Left kidney (tissue), 2 donors: ENCODE results near the gene MINDY1. TPM values are rescaled to one million over a fixed set of nuclear protein-coding genes. Genes with fewer than 3 reads are reported as not detected.
A peak's percentile ranks its signal among the peaks of the same experiment; 100 is the strongest.

Source experiments
- DNase-seq: peaks from one replicate; pipeline ENCODE4 v3.0.0-alpha.2; 2013
- polyA plus RNA-seq: library from polyadenylated mRNA; unstranded; fragments of 120-200 nt; gene quantifications from one replicate; pipeline ENCODE4 v1.2.1, GENCODE V29; 2013; ENCODE audit not compliant: insufficient read length

The MINDY1 gene
- polyA plus RNA-seq, 1 donor: 47.9 TPM

- no peak for DNase-seq
Measured at GRCh38 chr1:150987924-150988323, 18.8 kb downstream of the MINDY1 start.

- no peak for DNase-seq
Measured at GRCh38 chr1:150985179-150985825, 21.4 kb downstream of the MINDY1 start.

- DNase-seq: no peak
Measured at GRCh38 chr1:150981805-150982712, 24.6 kb downstream of the MINDY1 start, which contains the start of gene ANXA9. ANXA9 (plus strand) TSS chr1:150982292; CDS start chr1:150983106, 814 bp downstream.

- DNase-seq: no peak
Measured at GRCh38 chr1:150981177-150981804, 25.4 kb downstream of the MINDY1 start.

- peak; percentile 96 for DNase-seq
Measured at GRCh38 chr1:150979092-150980056, 27.3 kb downstream of the MINDY1 start.

GRCh38 chr1:150976879-150977694 lies 29.6 kb downstream of the MINDY1 start:
- no peak for DNase-seq

GRCh38 chr1:150976401-150976821 lies 30.3 kb downstream of the MINDY1 start:
- DNase-seq: no peak

GRCh38 chr1:150974580-150975478 lies 31.9 kb downstream of the MINDY1 start, which contains the start of gene CERS2:
CERS2 (minus strand) TSS chr1:150974835; CDS start chr1:150969090, 5,745 bp downstream.
- DNase-seq: peak; percentile 84

- no peak for DNase-seq
Measured at GRCh38 chr1:150973836-150974579, 32.7 kb downstream of the MINDY1 start.

GRCh38 chr1:150973258-150973835 lies 33.4 kb downstream of the MINDY1 start:
- DNase-seq: no peak

GRCh38 chr1:150972417-150972940 lies 34.2 kb downstream of the MINDY1 start:
- no peak for DNase-seq

- DNase-seq: no peak
Measured at GRCh38 chr1:150971583-150972416, 34.9 kb downstream of the MINDY1 start.

- DNase-seq: no peak
Measured at GRCh38 chr1:150970808-150971582, 35.7 kb downstream of the MINDY1 start.

GRCh38 chr1:150969626-150970025 lies 37.1 kb downstream of the MINDY1 start:
- DNase-seq: no peak

- DNase-seq: no peak
Measured at GRCh38 chr1:150968491-150968890, 38.2 kb downstream of the MINDY1 start.

GRCh38 chr1:150967936-150968335 lies 38.8 kb downstream of the MINDY1 start:
- no peak for DNase-seq
